Measurements from ENCODE around the gene OSBPL9.

The OSBPL9 gene

GRCh38 chr1:51592711-51593110, 24.2 kb upstream of the OSBPL9 start:
- no peak for DNase-seq (ENCODE audit: low read depth in 1 of 2, low spot score in 1 of 2)
- Histone ChIP-seq H3K27me3 (ENCODE audit: insufficient read depth, poor library complexity, severe bottlenecking) (no peaks in the 10 kb centered on the region), H3K27ac (replicated peaks) (no peak overlapping the region), H3K4me3 (replicated peaks; ENCODE audit: insufficient read depth, low read length) (no peak overlapping the region)
- TF ChIP-seq SPI1 (IDR thresholded peaks at IDR 0.05; ENCODE audit: borderline replicate concordance, low read depth) (no peak), CTCF (IDR thresholded peaks at IDR 0.05; ENCODE audit: insufficient read depth, low read length) (no peak), POLR2AphosphoS5 (IDR thresholded peaks at IDR 0.05; ENCODE audit: low read depth) (no peak), GABPA (IDR thresholded peaks at IDR 0.05; ENCODE audit: low read depth) (no peak), REST (IDR thresholded peaks at IDR 0.05; ENCODE audit: insufficient replicate concordance, low read depth) (no peak)

GRCh38 chr1:51594716-51595115, 22.2 kb upstream of the OSBPL9 start:
- H3K27me3 ChIP-seq (ENCODE audit: insufficient read depth, poor library complexity, severe bottlenecking), result no peaks in the 10 kb centered on the region
- H3K4me3 ChIP-seq (replicated peaks; ENCODE audit: insufficient read depth, low read length), result no peak overlapping the region
- H3K27ac ChIP-seq (replicated peaks), result no peak overlapping the region
- TF ChIP-seq REST (IDR thresholded peaks at IDR 0.05; ENCODE audit: insufficient replicate concordance, low read depth) (no peak), POLR2AphosphoS5 (IDR thresholded peaks at IDR 0.05; ENCODE audit: low read depth) (no peak), CTCF (IDR thresholded peaks at IDR 0.05; ENCODE audit: insufficient read depth, low read length) (no peak), GABPA (IDR thresholded peaks at IDR 0.05; ENCODE audit: low read depth) (no peak), SPI1 (IDR thresholded peaks at IDR 0.05; ENCODE audit: borderline replicate concordance, low read depth) (no peak)
- no peak for DNase-seq (ENCODE audit: low read depth in 1 of 2, low spot score in 1 of 2)

GRCh38 chr1:51600529-51600928, 16.4 kb upstream of the OSBPL9 start:
- Histone ChIP-seq H3K27me3 (ENCODE audit: insufficient read depth, poor library complexity, severe bottlenecking) (no peaks in the 10 kb centered on the region), H3K4me3 (replicated peaks; ENCODE audit: insufficient read depth, low read length) (no peak overlapping the region), H3K27ac (replicated peaks) (no peak overlapping the region)
- no peak for TF ChIP-seq SPI1 (IDR thresholded peaks at IDR 0.05; ENCODE audit: borderline replicate concordance, low read depth)
- TF ChIP-seq POLR2AphosphoS5 (IDR thresholded peaks at IDR 0.05; ENCODE audit: low read depth), result no peak
- TF ChIP-seq GABPA (IDR thresholded peaks at IDR 0.05; ENCODE audit: low read depth), result no peak
- no peak for TF ChIP-seq CTCF (IDR thresholded peaks at IDR 0.05; ENCODE audit: insufficient read depth, low read length)
- no peak for TF ChIP-seq REST (IDR thresholded peaks at IDR 0.05; ENCODE audit: insufficient replicate concordance, low read depth)
- no peak for DNase-seq (ENCODE audit: low read depth in 1 of 2, low spot score in 1 of 2)
